ENCODE results near the gene VPS4B.
A peak's percentile ranks its signal among the peaks of the same experiment; 100 is the strongest.
"Not testable (repeated sequence)": the region's sequence is repeated elsewhere in the genome, so short reads cannot be mapped to it uniquely, and the experiment has no call there.

The VPS4B gene

GRCh38 chr18:63366213-63367052 is 55.8 kb downstream of the VPS4B start:
- peak; percentile 69 for DNase-seq

GRCh38 chr18:63365876-63366212 is 56.4 kb downstream of the VPS4B start:
- DNase-seq = no peak

GRCh38 chr18:63363951-63364350 is 58.3 kb downstream of the VPS4B start:
- DNase-seq = no peak

GRCh38 chr18:63363420-63363819 is 58.9 kb downstream of the VPS4B start:
- not testable (repeated sequence) for DNase-seq

- DNase-seq = no peak
Measured at GRCh38 chr18:63356272-63356896, 65.9 kb downstream of the VPS4B start.

- DNase-seq = no peak
Measured at GRCh38 chr18:63350230-63350629, 72.0 kb downstream of the VPS4B start.

- no peak for DNase-seq
Measured at GRCh38 chr18:63348508-63349136, 73.7 kb downstream of the VPS4B start.

GRCh38 chr18:63346480-63347183 is 75.6 kb downstream of the VPS4B start:
- no peak for DNase-seq

GRCh38 chr18:63346031-63346430 is 76.2 kb downstream of the VPS4B start:
- DNase-seq = no peak

DNA sequence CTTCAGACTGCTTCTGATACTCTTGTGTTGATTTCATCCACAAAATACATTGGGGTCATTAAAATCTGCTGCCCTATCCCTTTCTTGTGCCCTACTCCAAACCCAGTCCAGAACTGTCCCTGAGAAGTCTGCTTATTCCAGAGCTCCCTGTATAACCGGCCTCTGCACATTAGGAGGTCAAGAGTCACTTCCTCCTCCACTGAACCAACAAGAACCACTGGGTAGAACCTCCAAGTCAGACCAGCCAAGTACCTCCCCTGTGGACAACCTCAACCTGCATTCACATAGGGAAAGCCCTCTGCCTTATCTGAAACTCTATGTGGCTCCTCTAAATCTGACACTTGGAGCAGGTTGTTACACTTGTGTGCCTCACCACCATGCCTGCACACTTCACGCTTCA is 77.4 kb downstream of the VPS4B start:
- DNase-seq = no peak

DNA sequence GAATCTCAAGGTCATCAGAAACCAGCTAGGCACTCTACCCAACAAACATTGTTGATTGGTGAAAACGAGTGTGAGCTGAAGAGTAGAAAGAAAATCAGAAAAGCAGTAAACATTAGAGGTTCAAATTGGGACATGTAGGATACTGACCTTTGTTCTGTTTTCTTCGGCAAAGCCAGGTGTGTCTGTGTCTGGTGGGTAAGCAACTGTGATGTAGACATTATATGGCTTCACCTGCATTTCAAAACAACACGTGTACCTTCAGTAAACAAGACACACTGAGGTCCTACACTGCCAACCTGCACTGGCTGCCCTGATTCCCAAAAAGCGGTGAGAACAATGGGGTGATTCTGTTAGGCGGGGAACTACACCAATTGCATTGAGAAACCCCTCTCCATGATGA is 78.0 kb downstream of the VPS4B start:
- DNase-seq = no peak

GRCh38 chr18:63342206-63342605 is 80.1 kb downstream of the VPS4B start:
- DNase-seq = peak; percentile 33

DNA sequence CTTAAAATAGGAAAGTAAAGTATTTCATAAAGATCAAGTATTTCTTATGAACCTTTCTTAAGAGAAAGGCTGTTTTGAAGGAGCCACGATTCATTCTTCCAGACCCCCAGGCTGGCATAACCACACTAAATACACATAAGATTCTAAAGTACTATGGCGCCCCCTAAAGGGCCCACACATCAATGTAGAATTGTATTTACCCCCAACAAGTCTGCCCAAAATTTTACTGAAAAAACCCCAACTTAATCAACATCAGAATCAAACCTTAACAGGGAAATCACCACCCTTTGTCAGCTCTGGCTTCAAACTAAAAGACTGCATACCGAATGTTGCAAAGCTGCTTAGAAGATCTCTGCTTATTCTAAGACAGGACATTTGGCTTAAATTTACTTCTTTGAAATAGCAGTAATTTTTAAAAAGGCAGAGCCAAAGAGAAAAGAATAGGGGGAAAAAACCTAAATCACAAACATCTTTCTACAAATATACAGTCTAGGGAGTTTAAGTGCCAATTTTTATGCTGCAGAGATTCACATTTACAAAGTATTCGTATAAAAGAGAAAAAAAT is 82.3 kb downstream of the VPS4B start:
- DNase-seq = peak; percentile 37

All from fibroblast of upper back skin (primary cell).